Measurements from ENCODE around the gene FGF6.

GRCh38 chr12:4441355-4442335, 4.0 kb downstream of the FGF6 start:
- TF ChIP-seq CTCF (IDR thresholded peaks at IDR 0.05) (no peak), POLR2A (IDR thresholded peaks at IDR 0.05) (no peak)

All from uterus (tissue), 2 donors.